GM19455 (cell line): ENCODE measurements around the gene UBAC1.

ENCODE experiments used
- ATAC-seq: cut with Tn5 transposase; IDR thresholded peaks from one replicate; pipeline ENCODE4 v1.9.1; 2021; ENCODE audit not compliant: unreplicated experiment

UBAC1 gene

DNA sequence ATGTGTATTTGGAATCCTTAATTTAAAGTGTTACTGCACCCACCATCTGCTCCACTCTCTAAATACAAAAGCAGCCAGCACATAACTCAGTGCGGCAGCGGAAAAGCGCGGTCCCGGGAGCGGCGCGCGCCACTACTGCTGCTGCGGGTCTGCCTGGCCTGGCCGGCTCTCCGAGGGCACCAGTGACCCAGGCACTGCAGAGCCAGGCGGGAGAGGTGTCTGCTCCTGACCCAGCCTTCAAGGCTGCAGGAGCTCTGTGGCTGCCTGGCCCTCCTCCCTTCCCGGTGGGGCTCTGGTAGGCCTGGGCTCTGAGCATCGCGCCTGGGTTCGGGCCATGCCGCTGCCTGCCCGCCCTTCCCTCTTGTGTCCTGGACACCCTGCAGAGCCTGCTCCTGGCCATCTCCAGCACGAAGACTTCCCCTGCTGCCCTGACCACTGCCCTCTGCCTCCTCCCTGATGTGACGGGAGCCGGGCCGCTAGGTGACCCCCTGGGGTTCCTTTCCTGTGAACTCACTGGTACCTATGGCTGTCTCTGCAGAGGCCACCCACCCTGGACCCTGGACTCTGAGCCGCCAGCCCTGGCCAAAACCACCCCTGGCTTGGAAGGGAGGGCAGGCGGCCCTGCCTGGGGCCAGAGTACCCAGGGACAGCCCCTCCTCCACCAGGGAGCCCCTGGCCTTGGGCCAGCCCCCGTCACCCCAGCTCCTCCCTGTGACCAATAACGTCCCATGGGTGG, 32.8 kb upstream of the UBAC1 start:
- no peak for ATAC-seq

DNA sequence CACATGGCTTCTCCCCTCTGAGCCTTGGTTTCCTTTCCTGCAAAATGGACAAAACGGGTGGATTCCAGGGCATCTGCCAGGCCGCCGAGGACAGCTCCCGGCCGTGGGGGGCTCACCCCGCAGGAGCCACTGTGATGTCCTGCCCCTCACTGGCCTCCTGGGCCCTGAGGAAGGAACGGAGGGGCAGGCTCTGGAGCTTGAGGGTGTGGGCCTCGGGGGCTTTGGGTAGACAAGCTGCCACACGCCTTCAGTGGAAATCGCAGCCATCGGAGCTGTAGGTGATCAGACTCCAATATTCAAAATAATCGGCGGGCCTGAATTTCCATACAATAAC, 32.2 kb upstream of the UBAC1 start:
- no peak for ATAC-seq

DNA sequence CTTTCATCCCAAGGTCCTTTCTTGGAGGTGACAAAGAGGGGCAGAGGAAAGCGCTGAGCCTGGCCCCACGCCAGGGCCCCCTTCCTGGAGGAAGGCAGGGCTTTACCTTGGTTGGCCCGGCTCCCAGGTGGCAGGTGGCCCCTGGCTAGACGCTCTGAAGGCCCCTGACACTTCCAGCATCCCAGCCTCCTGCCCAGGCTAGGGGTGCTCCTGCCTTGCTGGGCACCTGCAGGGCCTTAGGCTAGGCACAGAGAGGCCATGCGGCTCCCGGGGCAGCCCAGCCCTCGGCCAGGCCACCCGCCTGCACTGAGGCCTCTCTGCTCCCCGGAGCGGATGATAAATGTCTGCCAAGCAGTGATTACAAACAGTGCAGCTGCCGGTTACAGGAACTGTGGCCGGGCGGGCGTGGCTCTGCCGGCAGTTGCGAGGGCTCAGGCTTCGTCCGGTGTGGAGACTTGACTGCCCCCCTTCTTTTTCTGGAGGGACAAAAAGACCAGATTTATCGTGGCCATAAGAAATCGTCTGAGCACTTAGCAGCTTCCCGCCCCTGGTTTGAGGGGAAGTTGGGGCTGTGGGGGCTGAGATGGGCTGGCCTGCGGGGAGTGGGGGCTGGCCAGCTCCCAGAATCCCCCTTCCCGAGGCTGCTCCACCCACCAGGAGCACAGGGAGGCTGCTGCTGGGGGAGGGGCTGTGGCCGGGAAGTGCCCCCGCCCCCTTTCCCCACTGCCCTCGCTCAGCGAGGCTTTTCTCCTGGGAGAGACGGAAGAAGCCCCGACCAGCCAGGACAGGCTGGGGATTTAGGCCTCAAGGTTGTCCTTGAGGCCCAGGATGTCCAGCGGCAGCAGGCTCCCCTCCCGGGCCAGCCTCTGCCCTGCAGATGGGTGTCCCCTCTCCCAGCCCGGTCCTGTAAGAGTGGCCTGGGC, 31.6 kb upstream of the UBAC1 start:
- ATAC-seq = no peak

DNA sequence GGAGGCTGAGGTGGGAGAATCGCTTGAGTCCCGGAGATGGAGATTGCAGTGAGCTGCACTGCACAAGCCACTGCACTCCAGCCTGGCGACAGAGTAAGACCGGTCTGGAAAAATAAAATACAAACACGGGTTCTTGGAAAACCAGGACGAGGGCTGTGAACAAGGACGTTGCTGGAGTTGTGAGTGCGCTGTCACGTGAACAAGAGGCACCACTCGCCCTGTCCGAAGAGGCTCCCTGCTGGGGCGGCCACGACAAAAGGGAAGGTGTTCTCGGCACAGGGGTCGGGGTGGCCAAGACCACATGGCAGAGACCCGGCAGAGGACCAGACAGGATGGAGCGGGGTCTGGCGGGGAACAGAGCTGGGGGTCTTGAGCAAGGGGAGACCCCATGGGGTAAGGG, 30.6 kb upstream of the UBAC1 start:
- ATAC-seq = no peak

DNA sequence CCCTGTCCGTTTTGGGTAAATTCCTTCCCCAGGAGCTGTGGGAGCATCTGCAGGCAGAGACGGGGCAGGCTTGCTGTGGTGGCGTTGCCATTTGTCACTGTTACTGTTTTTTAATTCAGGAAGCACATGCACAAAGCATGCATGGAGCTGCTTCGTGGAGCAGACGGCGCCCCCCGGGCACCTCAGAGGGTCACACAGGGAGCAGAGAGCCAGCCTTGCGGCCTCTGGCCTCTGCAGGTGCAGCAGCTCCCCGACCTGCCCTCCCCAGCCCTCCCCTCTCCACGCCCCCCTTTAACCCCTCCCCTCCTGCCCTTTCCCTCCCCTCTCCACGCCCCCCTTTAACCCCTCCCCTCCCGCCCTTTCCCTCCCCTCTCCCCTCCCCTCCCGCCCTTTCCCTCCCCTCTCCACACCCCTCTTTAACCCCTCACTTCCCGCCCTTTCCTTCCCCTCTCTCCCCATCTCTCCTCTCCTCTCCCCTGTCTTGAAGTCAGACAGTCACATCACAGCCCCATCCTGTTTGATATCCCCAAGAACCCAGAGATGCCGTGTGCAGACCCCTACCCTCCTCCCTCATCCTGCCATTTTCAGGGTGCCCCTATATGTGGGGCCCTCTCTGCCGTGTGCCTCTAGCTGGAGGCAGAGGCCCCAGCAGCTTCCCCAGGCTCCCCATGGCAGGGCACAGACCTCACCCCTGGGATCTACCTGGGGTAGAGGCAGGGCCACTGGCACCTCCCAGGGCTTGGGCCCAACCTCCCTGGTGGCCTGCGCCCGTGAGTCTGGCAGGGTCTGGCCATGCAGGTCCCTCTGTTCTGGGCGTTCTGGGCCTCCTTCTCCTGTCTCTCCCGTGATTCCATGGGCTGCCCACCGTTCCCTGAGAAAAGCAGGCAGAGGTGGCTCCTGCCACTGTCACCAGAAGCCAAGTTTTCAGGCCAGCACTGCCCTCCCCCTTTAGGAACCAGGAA, 29.6 kb upstream of the UBAC1 start:
- no peak for ATAC-seq

DNA sequence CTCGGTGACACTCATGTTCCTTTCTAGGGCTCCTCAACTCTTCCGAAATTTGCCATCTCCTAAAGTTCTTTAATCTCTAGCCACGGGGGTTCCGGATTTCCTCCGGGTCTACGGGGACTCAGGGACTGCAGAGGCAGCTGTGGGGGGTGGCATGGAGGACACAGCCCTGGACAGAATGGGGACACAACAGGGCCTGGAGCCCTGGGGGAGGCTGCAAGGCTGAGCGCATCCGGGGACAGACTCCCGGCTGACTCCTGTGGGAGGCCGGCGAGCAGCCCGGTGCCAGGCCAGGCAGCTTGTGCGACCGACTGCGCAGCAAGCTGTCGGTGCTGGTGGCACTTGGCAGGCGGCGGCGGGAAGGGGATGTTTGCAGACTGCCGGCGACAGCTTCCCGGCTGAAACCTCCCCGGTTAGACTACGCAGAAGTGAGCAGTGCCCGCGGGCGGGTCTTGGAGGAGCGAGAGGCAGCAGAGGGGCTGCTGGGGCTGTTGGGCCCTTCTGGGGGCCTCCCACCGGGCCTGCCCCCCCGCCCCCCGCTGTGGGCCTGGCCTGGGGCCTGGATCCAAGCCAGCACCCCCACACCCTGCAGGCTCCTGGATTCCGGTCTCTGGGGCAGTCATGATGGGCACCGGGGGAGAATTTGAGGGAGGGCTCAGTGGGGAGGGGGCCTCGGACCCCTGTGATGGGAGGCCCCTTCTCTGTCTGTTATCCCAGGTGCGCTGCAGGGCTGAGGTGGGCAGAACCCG, 28.7 kb upstream of the UBAC1 start:
- ATAC-seq = no peak

DNA sequence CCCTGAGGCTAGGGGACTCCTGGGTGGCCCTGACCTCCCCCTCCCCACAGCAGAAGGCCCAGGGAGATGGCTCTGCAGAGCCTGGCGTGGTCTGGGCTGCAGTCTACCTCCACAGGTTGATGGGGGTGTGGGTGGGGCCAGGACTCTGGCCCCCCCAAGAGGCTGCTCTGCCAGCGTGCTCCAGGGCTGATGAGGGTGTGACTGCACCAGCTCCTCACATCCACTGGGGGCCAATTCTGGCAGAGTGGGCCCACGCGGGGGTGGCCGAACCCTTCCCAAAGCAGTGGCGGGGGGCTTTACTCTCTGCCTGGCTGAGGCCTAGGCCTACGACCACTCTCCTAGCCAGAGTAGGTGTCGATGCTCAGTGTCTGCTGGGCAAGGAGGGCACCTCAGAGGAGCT, 28.0 kb upstream of the UBAC1 start:
- ATAC-seq = no peak

DNA sequence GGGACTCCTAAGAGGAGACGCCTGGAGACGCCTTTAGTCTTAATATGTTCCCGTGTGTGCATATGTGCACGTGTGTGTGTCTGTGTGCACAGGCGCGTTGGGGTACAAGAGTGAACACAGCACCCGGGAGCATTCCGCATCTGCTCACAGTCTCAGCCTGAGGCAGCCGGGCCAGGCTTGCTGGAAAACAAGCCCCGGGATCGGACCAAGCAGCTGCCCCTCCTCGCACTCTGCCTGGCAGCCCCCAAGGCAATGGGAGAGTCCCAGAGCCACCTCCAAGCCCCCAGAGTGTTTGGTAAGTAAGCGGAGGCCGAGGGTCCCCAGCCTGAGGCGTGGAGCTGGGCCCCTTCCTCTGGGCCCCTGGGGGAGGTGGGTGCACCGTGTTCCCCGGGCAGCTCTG, 27.3 kb upstream of the UBAC1 start:
- no peak for ATAC-seq

DNA sequence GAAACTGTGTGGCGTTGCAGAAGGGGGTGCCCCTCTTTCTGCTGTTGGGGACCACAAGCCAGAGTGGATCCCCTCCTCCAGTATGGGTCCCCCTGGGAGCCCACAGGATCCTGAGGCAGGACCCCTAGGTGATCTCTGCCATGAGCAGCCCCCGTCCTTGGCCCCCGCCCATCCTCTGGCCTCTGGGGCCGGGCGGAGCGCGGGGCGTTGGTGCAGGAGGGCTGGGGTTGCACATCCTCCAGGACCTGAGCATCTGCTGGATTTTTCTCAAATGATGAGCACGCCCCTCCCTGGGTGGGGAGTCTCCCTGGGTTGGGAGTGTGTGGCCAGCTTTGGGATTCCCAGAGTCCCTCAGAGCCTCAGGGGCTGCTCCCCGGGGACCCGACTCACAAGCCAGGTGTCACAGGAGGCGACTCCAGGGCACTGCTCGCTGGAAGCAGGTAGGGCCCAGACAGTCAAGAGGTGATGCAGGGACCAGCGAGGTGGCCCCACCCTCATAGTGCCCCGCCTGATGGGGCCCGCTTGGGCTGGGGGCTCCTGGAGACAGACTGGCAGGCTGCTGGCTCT, 26.7 kb upstream of the UBAC1 start:
- no peak for ATAC-seq

DNA sequence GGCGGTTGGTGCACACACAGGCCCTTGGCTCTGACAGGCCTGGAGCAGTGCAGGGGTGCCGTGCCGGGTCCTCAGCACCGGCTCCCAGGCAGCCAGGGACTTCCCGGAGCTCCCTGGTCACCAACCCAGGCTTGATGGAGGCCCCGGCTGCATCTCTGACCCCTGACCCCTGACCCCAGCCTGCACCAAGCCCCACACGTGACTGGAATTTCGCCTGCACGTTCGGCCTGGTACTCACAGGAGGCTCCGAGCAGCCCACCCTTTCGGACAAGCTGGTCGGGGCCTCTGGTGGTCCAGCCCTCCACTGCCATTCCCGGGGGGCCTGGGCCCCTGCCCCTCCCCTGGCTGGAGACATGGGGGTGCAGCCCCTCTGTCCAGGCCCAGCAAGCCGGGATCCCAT, 25.4 kb upstream of the UBAC1 start:
- no peak for ATAC-seq

DNA sequence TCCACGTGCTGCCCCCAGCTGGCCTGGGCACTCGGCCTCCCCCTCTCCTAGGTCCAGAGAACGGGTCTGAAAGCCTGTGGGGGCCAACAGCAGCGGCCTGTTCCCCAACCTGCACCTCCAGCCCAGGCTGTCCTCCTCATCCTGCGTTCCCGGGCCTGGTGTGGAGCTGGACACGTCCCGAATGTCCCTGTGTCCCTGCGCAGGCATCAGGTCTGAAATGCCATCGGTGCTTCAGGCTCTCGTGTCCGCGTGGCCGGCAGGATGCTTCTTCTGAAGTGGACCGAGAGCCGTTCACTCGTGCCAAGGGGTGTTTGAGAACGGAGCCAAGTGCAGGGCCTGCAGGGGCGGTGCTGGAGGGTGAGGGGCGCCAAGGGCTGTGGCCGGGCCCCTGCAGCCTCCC, 24.7 kb upstream of the UBAC1 start:
- no peak for ATAC-seq

DNA sequence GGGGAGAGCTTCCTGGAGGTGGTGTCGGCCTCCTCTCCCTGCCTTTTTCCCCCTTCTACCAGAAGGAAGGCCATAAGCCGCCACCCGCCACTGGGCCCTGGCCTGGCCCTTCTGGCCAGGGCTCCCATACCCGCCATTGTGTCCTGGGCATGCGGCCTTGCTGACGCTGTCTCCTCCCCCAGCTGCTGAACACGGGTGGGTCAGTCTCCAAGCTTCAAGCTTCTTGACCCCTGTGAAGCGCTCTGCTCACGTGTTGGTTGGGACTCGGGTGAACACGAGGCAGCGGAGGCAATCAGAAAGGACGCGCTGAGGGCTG, 24.2 kb upstream of the UBAC1 start:
- ATAC-seq = no peak

DNA sequence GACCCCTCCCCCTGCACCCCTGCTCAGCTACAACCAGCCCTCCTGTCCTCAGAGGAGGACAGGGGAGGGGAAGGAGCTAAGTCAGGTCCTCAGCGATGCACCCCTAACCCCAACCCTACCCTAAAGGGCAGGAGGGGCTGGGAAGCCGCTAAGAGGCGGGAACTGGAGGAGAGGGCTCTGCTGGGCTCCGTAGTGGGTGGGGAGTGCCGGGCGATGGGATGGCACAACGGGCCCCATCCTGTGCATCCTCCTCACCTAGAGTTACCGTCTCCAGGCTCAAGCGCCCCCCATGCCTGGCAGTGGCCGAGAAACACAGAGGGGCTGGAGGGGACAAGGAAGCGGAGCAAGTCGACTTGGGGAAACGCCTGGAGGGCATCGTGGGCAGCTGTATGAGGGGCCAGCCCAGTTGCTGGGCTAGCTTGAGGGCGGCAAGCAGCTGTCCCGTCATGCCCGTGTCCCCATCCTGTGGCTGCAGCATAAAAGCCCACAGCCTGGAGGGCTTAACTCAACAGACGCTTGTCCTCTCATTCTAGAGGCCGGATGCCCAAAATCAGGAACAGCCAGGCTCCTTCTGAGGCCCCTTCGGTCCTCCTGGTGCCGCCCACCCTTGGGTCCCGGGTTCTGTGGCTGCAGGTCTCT, 23.0 kb upstream of the UBAC1 start:
- no peak for ATAC-seq

DNA sequence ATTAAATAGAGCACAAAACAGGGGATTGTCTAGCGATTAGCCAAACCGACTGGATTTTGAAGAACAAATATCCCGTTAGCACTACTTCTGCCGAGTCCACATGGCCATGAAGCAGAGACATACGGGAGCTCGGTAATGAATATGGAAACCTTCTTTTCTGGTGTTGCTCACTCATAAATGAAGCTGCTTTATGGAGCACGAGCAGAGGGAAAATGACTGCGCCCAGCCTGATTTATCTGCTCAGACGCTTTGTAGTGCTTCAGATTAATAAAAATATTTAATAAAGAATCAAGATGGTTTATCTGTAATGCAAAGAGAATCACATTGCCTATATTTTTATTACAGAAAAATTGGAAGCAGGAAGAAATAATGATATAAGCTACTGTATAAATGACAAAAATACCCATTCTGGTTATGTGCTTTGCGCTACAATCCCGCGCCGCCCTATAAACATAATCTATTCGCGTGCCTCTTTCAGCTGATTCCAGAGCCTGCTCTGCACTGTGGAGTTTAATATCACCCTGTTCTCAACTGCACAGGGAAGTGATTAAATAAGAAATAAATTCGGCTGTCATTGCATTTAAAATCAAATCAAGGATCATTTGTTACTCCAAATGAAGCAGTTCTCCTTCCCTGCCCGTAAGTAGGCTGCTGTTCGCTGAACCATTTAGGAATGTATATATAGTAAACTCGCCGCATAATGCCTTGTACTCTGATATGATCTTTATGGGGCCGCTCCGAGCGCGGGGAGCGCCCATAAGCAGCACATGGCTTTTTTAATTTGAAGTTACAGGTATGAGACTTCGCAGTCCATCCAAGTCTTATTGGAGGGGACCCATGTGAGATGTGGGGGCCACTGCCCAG, 22.3 kb upstream of the UBAC1 start:
- ATAC-seq = no peak

DNA sequence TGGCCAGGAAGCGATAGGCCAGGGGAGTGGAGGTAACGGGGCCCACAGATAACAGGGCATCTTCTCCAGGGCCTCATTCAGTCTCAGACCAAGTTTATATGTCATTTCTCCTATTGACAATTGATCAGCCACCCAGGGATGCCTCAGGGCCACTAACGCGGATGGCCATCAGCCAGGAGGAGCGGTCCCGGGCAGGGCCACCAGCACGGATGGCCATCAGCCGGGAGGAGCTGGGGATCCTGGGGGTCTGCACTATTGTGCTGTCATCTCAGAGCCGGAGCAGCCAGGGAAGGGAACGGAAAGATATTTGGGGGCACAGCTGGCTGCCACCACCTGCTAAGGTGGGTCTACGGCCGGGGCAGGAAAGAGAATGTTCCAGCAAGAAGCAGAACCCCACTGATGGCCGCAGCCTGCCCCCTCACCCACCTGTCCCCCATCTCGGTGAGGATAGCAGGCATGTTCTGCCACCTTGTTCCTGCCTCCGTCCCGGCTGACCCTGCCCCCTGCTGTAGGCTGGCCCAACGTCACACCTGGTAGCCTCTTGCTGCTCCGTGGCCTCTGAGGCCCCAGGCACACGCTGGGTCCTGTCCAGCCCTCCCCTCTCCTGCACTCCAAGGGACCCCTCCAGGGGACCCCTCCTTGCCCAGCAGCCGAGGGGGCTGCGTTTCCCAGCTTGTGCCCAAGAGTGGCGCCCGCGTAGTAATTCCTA, 21.5 kb upstream of the UBAC1 start:
- ATAC-seq = no peak

DNA sequence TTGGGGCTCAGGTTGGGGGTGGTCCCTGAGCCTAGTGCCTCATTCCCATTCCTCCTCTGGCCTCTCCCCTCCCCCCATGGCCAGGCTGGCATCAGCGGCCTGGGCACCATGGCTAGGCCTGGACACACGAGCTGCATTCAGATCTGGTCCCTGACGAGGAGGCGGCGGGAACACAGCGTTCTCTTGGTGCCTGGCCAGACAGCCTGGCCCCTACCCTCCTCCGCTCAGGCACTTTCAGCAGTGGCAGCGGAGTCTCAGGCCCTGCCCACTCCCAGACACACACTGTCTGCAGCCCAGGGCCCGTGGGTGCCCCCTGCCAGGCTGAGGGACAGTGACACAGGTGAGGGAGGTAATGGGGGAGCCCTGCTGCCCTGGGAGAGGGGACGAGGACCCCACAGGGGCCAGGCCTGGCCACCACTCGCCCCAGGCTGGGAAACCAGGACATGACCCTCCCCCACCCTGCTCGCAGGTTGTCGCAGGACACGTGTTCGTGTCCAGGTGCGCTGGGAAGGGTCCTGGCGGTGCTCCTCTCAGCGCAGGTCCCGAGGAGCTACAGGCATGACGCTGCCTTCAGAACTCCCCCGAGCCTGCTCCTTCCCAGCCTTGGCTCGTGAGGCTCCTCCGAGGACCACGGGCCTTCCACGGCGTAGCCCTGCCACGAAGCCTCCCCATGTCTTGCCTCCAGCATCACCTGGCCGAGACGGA, 19.9 kb upstream of the UBAC1 start:
- no peak for ATAC-seq

DNA sequence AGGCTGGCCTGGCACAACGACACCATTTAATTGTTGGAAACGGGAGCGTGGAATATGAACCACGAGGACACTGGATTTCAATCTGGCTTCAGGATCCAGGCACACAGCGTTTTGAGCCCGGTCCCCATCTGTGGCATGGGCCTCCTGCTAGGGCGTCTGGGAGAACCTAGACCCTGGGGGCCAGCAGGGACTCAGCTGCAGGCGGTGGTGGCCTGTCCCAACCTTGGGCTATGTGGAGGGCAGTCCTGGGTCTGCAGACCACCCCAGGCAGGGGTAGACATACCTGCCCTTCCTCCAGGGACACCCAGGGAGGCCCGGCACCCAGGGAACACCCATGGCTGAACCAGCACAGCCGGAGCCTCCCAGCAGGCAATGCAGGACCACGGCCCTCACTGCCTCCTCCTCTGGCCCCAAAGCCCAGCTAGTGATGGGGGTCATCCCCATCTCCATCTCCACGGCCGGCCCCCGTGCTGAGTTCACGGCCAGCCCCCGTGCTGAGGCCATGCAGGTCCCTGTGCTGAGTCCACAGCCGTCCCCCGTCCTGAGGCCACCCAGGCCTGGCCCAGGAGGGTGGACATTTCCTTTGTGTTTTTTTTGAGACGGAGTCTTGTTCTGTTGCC, 18.5 kb upstream of the UBAC1 start:
- ATAC-seq = no peak
